Motor neuron (in vitro differentiated cells): ENCODE data around the gene SWAP70. TPM values are rescaled to one million over a fixed set of nuclear protein-coding genes. Genes with fewer than 3 reads are reported as not detected.

Experiments
- ATAC-seq, 8 experiments: fragments of 200-7000 bp; cut with Tn5 transposase; replicated peaks in 6 of 8; 2 replicates each; pipeline ENCODE4 v1.8.0; 2021; ENCODE audit warnings: mild to moderate bottlenecking in 8 of 8, moderate library complexity in 8 of 8
- H3K27ac ChIP-seq, 2 donors: fragments of 250-450 bp; sonication (Bioruptor Pico); 2 replicates each; pipeline ENCODE4 v1.9.0; 2021; ENCODE audit warnings: antibody characterized with exemption in 2 of 2, mild to moderate bottlenecking in 2 of 2, moderate library complexity in 1 of 2
- H3K4me1 ChIP-seq, 2 donors: fragments of 250-450 bp; sonication (Bioruptor Pico); replicated peaks in 1 of 2; 2 replicates each; pipeline ENCODE4 v1.6.1; 2021; ENCODE audit warnings: antibody characterized with exemption in 2 of 2, mild to moderate bottlenecking in 2 of 2, moderate library complexity in 1 of 2
- H3K4me3 ChIP-seq, 5 donors: fragments of 250-450 bp; sonication (Bioruptor Pico); 2 replicates each; pipeline ENCODE4 v1.9.0; 2021; ENCODE audit warnings: antibody characterized with exemption in 5 of 5, mild to moderate bottlenecking in 5 of 5, moderate library complexity in 4 of 5
- WGBS, 10 experiments: fragments of 450-650 bp; shearing (Covaris generic); methylation state at CpG; one replicate each; pipeline ENCODE4 v1.0.0; 2022; 5-methylcytosine and 5-hydroxymethylcytosine counted together
- in situ Hi-C, 9 experiments: fragments of 400-800 bp; cut with MboI; loops; one replicate each; pipeline ENCODE4 v1.15.0; 2021; ENCODE audit warnings: low sequenced_read_pairs in 9 of 9, low pct_unique_long_range_greater_than_20kb in 2 of 9; ENCODE audit not compliant: unreplicated experiment in 9 of 9
- total RNA-seq, 8 experiments: library from RNA; unstranded; fragments of 300-600 nt; gene quantifications; 2 replicates each; pipeline versions ENCODE4 v1.2.3 to v1.2.4, GENCODE V29; 2022

Gene SWAP70
- total RNA-seq, 8 experiments from 2014 or later: 4.3 to 14.3 (median 9.0) TPM

- 60 to 100% (median 77%) methylated on average over 1 to 6 of the region's 6 CpGs; no CpG with 5 or more reads in 1 of the 10 experiments for WGBS, 10 experiments
Measured at GRCh38 chr11:9629064-9629463, 34.8 kb upstream of the SWAP70 start.

GRCh38 chr11:9633679-9634078, 30.2 kb upstream of the SWAP70 start:
- H3K4me1 ChIP-seq: no peaks in the 10 kb centered on the region
- H3K27ac ChIP-seq: no peak overlapping the region
- WGBS, 10 experiments: 13 to 100% (median 75%) methylated on average over 1 to 2 of the region's 2 CpGs
- H3K4me3 ChIP-seq: no peak overlapping the region
- in situ Hi-C loops: no loop called here
- ATAC-seq: no peak

More at GRCh38 chr11:9629064-9629463, 34.8 kb upstream of the SWAP70 start:
- Histone ChIP-seq H3K4me3 (no peak overlapping the region), H3K27ac (no peak overlapping the region), H3K4me1 (peaks cover 6 to 19% of the 10 kb centered on the region in 2 donors)
- in situ Hi-C loops: no loop called here
- ATAC-seq: no peak

- in situ Hi-C loops: no loop called here
- Histone ChIP-seq H3K27ac (no peak overlapping the region), H3K4me1 (no peaks in the 10 kb centered on the region), H3K4me3 (no peak overlapping the region)
- WGBS, 10 experiments: 60 to 100% (median 92%) methylated on average over 1 of the region's 1 CpG; no CpG with 5 or more reads in 7 of the 10 experiments
- ATAC-seq: no peak
Measured at GRCh38 chr11:9636691-9637090, 27.2 kb upstream of the SWAP70 start.

DNA sequence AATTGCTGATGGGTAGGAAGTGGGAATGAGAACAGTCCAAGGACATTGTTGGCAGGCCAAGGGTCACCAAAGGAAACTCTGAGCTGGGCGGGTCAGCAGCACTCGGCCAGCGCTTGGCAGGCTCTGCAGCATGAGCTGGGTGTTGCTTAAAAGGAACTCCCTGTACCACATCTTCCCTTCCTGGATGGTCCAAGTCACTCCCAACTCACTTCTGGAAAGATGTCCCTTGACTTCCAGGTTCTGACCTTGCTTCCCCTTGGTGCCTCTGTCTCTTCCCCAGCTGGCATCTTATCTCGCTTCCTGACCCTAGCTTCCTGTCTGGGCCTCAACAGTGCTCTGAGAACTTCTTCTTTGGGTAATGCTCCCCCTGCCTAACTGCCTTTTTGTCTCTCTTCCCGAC, 24.8 kb upstream of the SWAP70 start:
- Histone ChIP-seq H3K4me1 (no peaks in the 10 kb centered on the region), H3K4me3 (no peak overlapping the region), H3K27ac (no peak overlapping the region)
- in situ Hi-C loops: no loop called here
- 72 to 100% (median 89%) methylated on average over 1 to 4 of the region's 5 CpGs; no CpG with 5 or more reads in 2 of the 10 experiments for WGBS, 10 experiments
- no peak for ATAC-seq

- Histone ChIP-seq H3K27ac (no peak overlapping the region), H3K4me3 (no peak overlapping the region), H3K4me1 (no peaks in the 10 kb centered on the region)
- 80 to 100% (median 97%) methylated on average over 1 to 4 of the region's 4 CpGs; no CpG with 5 or more reads in 2 of the 10 experiments for WGBS, 10 experiments
- in situ Hi-C loops: no loop called here
- no peak for ATAC-seq
Measured at GRCh38 chr11:9639985-9640384, 23.9 kb upstream of the SWAP70 start.

GRCh38 chr11:9642894-9643293, 21.0 kb upstream of the SWAP70 start:
- ATAC-seq: no peak
- 60 to 100% (median 76%) methylated on average over 1 to 2 of the region's 2 CpGs; no CpG with 5 or more reads in 2 of the 10 experiments for WGBS, 10 experiments
- in situ Hi-C loops: no loop called here
- H3K4me3 ChIP-seq: no peak overlapping the region
- no peak overlapping the region for H3K27ac ChIP-seq
- no peaks in the 10 kb centered on the region for H3K4me1 ChIP-seq

- WGBS, 10 experiments: 20 to 100% (median 72%) methylated on average over 1 to 3 of the region's 3 CpGs; no CpG with 5 or more reads in 2 of the 10 experiments
Measured at GRCh38 chr11:9643751-9644150, 20.1 kb upstream of the SWAP70 start.

GRCh38 chr11:9645881-9646280, 18.0 kb upstream of the SWAP70 start:
- Histone ChIP-seq H3K27ac (no peak overlapping the region), H3K4me3 (no peak overlapping the region), H3K4me1 (no peaks in the 10 kb centered on the region)
- 0 to 100% (median 70%) methylated on average over 1 of the region's 1 CpG; no CpG with 5 or more reads in 2 of the 10 experiments for WGBS, 10 experiments
- ATAC-seq: no peak
- in situ Hi-C loops: no loop called here

More at GRCh38 chr11:9643751-9644150, 20.1 kb upstream of the SWAP70 start:
- Histone ChIP-seq H3K4me3 (no peak overlapping the region), H3K27ac (no peak overlapping the region), H3K4me1 (no peaks in the 10 kb centered on the region)
- in situ Hi-C loops: no loop called here
- no peak for ATAC-seq

GRCh38 chr11:9646324-9646723, 17.6 kb upstream of the SWAP70 start:
- WGBS, 10 experiments: 40 to 93% (median 75%) methylated on average over 1 to 4 of the region's 4 CpGs; no CpG with 5 or more reads in 1 of the 10 experiments
- no peak for ATAC-seq
- in situ Hi-C loops: no loop called here
- Histone ChIP-seq H3K4me1 (no peaks in the 10 kb centered on the region), H3K4me3 (no peak overlapping the region), H3K27ac (no peak overlapping the region)

DNA sequence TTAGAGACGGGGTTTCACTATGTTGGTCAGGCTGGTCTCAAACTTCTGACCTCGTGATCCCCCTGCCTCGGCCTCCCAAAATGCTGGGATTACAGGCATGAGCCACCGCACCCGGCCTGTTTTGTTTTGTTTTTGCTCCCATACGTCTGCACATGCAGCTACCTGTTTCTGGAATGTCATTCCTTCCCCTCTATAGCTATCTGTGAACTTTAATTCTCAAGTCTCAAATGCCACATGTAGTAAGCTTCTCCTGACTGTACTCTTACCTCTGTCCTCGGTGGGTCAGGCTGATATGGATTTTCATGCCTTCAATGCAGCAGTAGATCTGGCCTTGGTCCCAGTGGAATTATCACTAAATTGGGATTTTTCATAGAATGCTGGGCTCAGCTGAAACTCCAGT, 12.4 kb upstream of the SWAP70 start:
- Histone ChIP-seq H3K4me1 (no peaks in the 10 kb centered on the region), H3K27ac (no peak overlapping the region), H3K4me3 (no peak overlapping the region)
- in situ Hi-C loops: no loop called here
- WGBS, 10 experiments: 50 to 92% (median 80%) methylated on average over 1 to 6 of the region's 7 CpGs; no CpG with 5 or more reads in 1 of the 10 experiments
- ATAC-seq: no peak

DNA sequence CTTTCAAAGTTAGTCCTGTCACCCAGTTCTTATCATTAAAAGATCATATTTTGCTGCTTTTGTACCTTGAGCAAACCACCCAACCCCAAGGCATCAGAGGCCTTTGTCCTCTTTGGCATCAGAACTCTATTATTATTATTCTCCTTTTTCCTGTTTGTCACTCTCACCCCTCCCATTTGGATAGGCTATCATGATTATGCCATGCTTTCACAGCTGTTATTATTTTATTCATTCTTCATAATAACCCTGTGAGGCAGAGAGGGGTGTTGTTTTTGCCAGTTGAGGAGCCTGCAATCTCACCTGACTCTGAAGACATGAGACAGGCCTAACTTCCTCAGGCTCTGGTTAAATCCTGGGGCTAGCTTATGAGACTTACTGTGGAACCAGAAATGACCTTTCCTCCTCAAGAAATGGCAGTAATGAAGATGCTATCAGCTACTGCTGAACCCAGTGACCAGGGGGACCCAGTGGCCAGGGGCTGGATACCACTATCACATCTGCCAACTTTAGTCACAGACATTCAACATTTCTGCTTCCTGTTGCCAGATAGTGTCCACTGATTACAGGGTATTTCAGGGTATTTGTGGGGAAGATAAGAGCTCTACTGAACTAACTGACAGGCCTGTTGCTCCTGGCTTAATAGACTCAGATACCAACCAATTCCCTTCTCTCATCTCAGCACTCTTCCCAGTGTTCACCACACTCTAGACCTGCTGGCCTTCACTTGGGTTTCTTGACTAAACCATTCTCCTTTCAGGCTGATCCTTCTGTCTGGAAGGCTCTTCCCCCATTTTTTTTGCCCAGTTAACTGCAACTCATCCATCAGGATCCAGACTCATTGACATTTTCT, 11.8 kb upstream of the SWAP70 start:
- H3K27ac ChIP-seq: no peak overlapping the region
- no peaks in the 10 kb centered on the region for H3K4me1 ChIP-seq
- no peak for ATAC-seq
- H3K4me3 ChIP-seq: no peak overlapping the region
- in situ Hi-C loops: no loop called here

DNA sequence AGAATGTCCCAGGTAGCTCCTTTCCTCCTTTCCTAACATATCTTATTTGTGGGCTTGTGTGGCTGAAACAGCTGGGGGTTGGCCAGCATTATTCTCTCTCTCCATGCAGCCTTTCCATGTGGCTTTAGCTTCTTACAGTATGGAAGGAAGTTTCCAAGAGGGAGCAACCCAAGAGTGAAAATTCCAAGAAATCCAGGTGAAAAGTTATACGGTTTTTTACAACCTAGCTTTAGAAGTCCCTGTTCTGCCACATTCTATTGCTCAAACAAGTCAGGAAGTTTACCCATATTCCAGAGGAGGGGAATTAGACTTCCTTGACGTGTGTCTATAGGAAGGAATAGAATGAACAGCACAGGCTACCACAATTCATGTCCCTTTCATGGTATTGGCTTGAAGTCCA, 10.0 kb upstream of the SWAP70 start:
- no peak for ATAC-seq
- no peak overlapping the region for H3K4me3 ChIP-seq
- H3K27ac ChIP-seq: no peak overlapping the region
- in situ Hi-C loops: no loop called here
- WGBS, 10 experiments: 26 to 100% (median 72%) methylated on average over 1 to 2 of the region's 2 CpGs; no CpG with 5 or more reads in 6 of the 10 experiments
- H3K4me1 ChIP-seq: no peaks in the 10 kb centered on the region

DNA sequence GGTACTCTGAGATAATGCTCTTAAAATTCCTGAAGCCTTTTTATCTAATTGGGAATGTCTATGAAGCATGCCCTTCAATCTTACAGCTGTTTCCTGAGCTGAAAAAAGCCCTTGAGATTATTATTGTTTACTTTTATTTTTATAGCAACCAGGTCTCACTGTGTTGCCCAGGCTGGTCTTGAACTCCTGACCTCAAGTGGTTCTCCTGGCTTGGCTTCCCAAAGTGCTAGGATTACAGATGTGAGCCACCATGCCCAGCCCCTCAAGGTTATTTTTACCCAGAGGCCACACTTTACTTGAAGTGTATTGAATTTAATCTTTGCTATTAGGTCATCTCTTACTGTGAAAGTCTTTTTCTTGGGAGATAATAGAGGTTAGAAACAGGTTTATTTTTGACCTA, 7.0 kb upstream of the SWAP70 start:
- Histone ChIP-seq H3K4me3 (no peak overlapping the region), H3K4me1 (no peaks in the 10 kb centered on the region), H3K27ac (no peak overlapping the region)
- in situ Hi-C loops: no loop called here
- ATAC-seq: no peak

- Histone ChIP-seq H3K4me3 (no peak overlapping the region), H3K27ac (no peak overlapping the region), H3K4me1 (no peaks in the 10 kb centered on the region)
- ATAC-seq: no peak
- 43 to 100% (median 86%) methylated on average over 1 to 6 of the region's 6 CpGs; no CpG with 5 or more reads in 2 of the 10 experiments for WGBS, 10 experiments
- in situ Hi-C loops: no loop called here
Measured at GRCh38 chr11:9657531-9657930, 6.3 kb upstream of the SWAP70 start.
